Measurements from ENCODE around the gene IL3RA. TPM values are rescaled to one million over a fixed set of nuclear protein-coding genes. Genes with fewer than 3 reads are reported as not detected.

Gene IL3RA
- total RNA-seq, 1 donor from 2014 or later: 43.0 TPM

- Histone ChIP-seq H3K27ac (no peak overlapping the region), H3K27me3 (no peaks in the 10 kb centered on the region), H3K4me1 (peaks cover 14% of the 10 kb centered on the region), H3K9me3 (no peaks in the 10 kb centered on the region), H3K36me3 (peaks cover 64% of the 10 kb centered on the region), H3K4me3 (no peak overlapping the region)
- intact Hi-C loops (cut with DNase I): no loop called here
- TF ChIP-seq CTCF (IDR thresholded peaks at IDR 0.05): no peak
- peak; percentile 2 for ATAC-seq
- DNase-seq: peak; percentile 53
Measured at GRCh38 chrX:1384658-1385252, 48.2 kb downstream of the IL3RA start.

DNA sequence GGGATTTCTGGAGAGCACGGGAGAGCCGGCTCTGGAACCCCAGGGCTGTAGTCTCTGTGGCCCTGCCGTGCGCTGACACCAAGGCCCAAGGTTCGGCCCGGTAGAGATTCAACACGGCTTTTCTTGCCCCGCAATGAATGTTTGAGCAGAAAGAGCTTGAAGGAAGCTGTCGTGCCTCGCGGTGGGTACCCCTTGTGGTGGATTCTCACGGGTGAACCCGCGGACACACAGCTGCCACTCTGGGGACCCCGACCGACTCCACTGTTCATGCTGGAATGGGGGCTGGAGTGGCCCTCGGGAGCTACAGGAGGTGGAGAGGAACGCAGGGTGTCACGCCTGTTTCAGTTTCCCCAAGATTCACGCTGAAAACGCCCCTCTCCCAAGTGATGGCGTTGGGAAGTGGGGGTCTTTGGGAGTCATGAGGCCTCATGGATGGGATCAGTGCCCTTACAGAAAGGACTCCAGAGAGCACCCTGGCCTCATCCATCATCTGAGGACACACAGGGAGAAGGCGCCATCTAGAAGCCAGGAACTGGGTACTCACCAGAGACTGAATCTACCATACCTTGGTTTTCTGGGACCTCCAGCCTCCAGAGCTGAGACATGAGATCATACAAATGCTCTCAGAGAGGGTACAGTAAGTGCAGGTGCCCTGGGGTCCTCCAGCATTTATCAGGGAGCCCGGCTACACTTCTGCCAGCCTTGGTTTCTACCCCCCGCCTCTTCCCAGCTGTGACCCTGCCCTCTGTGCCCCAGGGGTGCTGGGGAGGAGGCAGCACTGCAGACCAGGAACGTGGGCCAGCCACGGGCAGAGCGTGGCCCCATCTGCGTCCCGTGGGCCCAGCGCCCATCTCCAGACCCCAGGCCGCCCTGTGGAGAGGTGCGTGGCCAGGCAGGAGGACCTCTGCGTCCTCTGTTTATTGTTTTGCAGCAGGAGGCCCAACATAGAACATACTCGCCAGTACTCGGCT, 49.0 kb downstream of the IL3RA start:
- peaks cover 71% of the 10 kb centered on the region for H3K36me3 ChIP-seq
- no peaks in the 10 kb centered on the region for H3K9me3 ChIP-seq
- TF ChIP-seq CTCF (IDR thresholded peaks at IDR 0.05): no peak
- no peak overlapping the region for H3K4me3 ChIP-seq
- peak; percentile 61 for DNase-seq
- peaks cover 20% of the 10 kb centered on the region for H3K4me1 ChIP-seq
- H3K27ac ChIP-seq: no peak overlapping the region
- no peaks in the 10 kb centered on the region for H3K27me3 ChIP-seq
- intact Hi-C loops (cut with DNase I): no loop called here
- peak; percentile 4 for ATAC-seq

DNA sequence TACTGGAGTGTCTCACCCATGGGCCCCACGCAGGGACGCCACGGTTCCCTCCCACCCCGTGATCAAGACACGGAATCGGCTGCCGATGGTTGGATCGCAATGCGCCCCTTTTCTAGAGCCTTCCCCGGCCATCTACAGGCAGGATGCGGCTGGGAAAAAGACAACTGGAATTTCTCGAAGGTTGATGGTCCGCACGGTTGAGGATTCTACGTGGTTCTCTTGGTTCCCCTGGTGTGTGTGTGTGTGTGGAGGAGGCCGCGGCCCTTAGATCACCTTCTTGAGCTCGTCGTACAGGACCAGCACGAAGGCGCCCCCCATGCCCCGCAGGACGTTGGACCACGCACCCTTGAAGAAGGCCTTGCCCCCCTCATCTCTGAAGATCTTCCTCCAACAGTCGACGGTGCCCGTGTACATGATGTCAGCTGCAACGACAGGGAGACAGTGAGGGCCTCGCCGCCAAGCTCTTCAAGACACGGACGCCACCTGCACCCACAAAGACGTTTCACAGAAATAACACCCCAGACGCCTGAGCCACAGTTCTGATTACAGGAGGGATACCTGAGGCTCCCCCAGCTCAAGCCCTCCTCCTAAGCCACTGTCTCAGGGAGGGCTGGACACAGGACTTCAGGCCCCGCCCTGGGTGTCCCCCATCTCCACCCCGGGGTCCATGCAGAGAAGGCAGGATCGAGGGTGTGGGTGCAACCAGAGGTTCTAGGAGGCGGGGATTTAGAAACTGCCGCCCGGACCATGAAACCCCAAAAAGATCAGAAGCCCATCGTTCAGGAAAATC, 49.9 kb downstream of the IL3RA start:
- H3K27ac ChIP-seq: no peak overlapping the region
- DNase-seq (peak; percentile 57), ATAC-seq (no peak)
- TF ChIP-seq CTCF (IDR thresholded peaks at IDR 0.05): no peak
- H3K4me1 ChIP-seq: peaks cover 28% of the 10 kb centered on the region
- no peak overlapping the region for H3K4me3 ChIP-seq
- intact Hi-C loops (cut with DNase I): no loop called here
- H3K27me3 ChIP-seq: no peaks in the 10 kb centered on the region
- H3K9me3 ChIP-seq: no peaks in the 10 kb centered on the region
- H3K36me3 ChIP-seq: peaks cover 71% of the 10 kb centered on the region

GRCh38 chrX:1387141-1387776, 50.7 kb downstream of the IL3RA start:
- Histone ChIP-seq H3K27ac (no peak overlapping the region), H3K4me1 (peaks cover 28% of the 10 kb centered on the region), H3K27me3 (no peaks in the 10 kb centered on the region), H3K9me3 (no peaks in the 10 kb centered on the region), H3K36me3 (peaks cover 71% of the 10 kb centered on the region), H3K4me3 (no peak overlapping the region)
- ATAC-seq: no peak
- intact Hi-C loops (cut with DNase I): no loop called here
- peak; percentile 67 for DNase-seq
- no peak for TF ChIP-seq CTCF (IDR thresholded peaks at IDR 0.05)

- Histone ChIP-seq H3K9me3 (no peaks in the 10 kb centered on the region), H3K36me3 (peaks cover 66% of the 10 kb centered on the region), H3K4me1 (peaks cover 34% of the 10 kb centered on the region), H3K27ac (no peak overlapping the region), H3K4me3 (no peak overlapping the region), H3K27me3 (no peaks in the 10 kb centered on the region)
- no peak for ATAC-seq
- no peak for TF ChIP-seq CTCF (IDR thresholded peaks at IDR 0.05)
- intact Hi-C loops (cut with DNase I): no loop called here
- DNase-seq: peak; percentile 29
Measured at GRCh38 chrX:1388651-1389050, 52.1 kb downstream of the IL3RA start.
